ENCODE results near the gene CDKN2B-AS1. TPM values are rescaled to one million over a fixed set of nuclear protein-coding genes. Genes with fewer than 3 reads are reported as not detected.

CDKN2B-AS1 gene
- total and polyA plus RNA-seq, 11 donors, result 0.38 to 0.80 (median 0.54) TPM; not detected in 6

GRCh38 chr9:22165144-22165543 lies 170.6 kb downstream of the CDKN2B-AS1 start:
- Histone ChIP-seq H3K4me3 (no peak overlapping the region), H3K36me3 (no peaks in the 10 kb centered on the region), H3K9me3 (no peaks in the 10 kb centered on the region), H3K27ac (no peak overlapping the region), H3K4me1 (peaks cover 0 to 9% (median 0%) of the 10 kb centered on the region in 12 donors), H3K27me3 (no peaks in the 10 kb centered on the region)
- 70 to 89% (median 80%) methylated on average over 1 of the region's 1 CpG for WGBS, 4 donors
- ATAC-seq (no peak), DNase-seq (no peak)
- no peak for TF ChIP-seq CTCF (IDR thresholded peaks at IDR 0.05)
- no peak for TF ChIP-seq POLR2A (IDR thresholded peaks at IDR 0.05)
- intact Hi-C loops (cut with DNase I), result no loop called here

- peaks cover 0 to 21% (median 0%) of the 10 kb centered on the region in 12 donors for H3K4me1 ChIP-seq
- peak overlapping the region in 1 of 12 donors; percentile 63 for H3K27ac ChIP-seq
- ATAC-seq (no peak), DNase-seq (no peak)
- no peaks in the 10 kb centered on the region for H3K27me3 ChIP-seq
- 70 to 87% (median 81%) methylated on average over 2 of the region's 2 CpGs for WGBS, 4 donors
- H3K9me3 ChIP-seq, result no peaks in the 10 kb centered on the region
- intact Hi-C loops (cut with DNase I), result no loop called here
- no peak overlapping the region for H3K4me3 ChIP-seq
- no peaks in the 10 kb centered on the region for H3K36me3 ChIP-seq
- TF ChIP-seq CTCF (IDR thresholded peaks at IDR 0.05) (no peak), POLR2A (IDR thresholded peaks at IDR 0.05) (no peak)
These were observed 174.7 kb downstream of the CDKN2B-AS1 start for GRCh38 chr9:22169243-22169642.

- Histone ChIP-seq H3K27ac (peak overlapping the region in 1 of 12 donors; percentile 63), H3K36me3 (no peaks in the 10 kb centered on the region), H3K4me1 (peaks cover 0 to 21% (median 0%) of the 10 kb centered on the region in 12 donors), H3K27me3 (no peaks in the 10 kb centered on the region), H3K9me3 (no peaks in the 10 kb centered on the region), H3K4me3 (no peak overlapping the region)
- intact Hi-C loops (cut with DNase I), result loop anchor here in 1 of 10 donors (10.0 kb wide), 1 partner anchor 55 kb away; no protein-coding TSS in a partner anchor
- TF ChIP-seq CTCF (IDR thresholded peaks at IDR 0.05) (no peak), POLR2A (IDR thresholded peaks at IDR 0.05) (no peak)
- DNase-seq (no peak), ATAC-seq (no peak)
- 61 to 82% (median 74%) methylated on average over 1 of the region's 1 CpG for WGBS, 4 donors
These were observed 175.3 kb downstream of the CDKN2B-AS1 start for GRCh38 chr9:22169727-22170503.

Other genes starting within 250 kb of the CDKN2B-AS1 start
- 10 to 100 TPM; 12.6 to 27.3 (median 19.4) TPM for gene MTAP, start 192.2 kb upstream of the CDKN2B-AS1 start, total RNA-seq
- gene MTAP, start 192.2 kb upstream of the CDKN2B-AS1 start, polyA plus RNA-seq, result 1 to 10 TPM; 5.4 to 6.6 TPM
- 1 to 10 TPM in 3 of 9 donors, under 1 TPM in 4, not detected in 2; 0.40 to 1.7 (median 0.85) TPM for gene CDKN2A, start 399 bp upstream of the CDKN2B-AS1 start, total RNA-seq
- not detected for gene CDKN2A, start 399 bp upstream of the CDKN2B-AS1 start, polyA plus RNA-seq
- 1 to 10 TPM; 1.1 to 4.8 (median 1.9) TPM for gene CDKN2B, start 14.5 kb downstream of the CDKN2B-AS1 start, total RNA-seq
- 1 to 10 TPM in 1 of 2 donors, under 1 TPM in 1; 0.88 to 1.1 TPM for gene CDKN2B, start 14.5 kb downstream of the CDKN2B-AS1 start, polyA plus RNA-seq